ENCODE measurements around the gene SHANK2.

GRCh38 chr11:71255323-71255722, 2.9 kb upstream of the SHANK2 start:
- TF ChIP-seq CTCF (IDR thresholded peaks at IDR 0.05) (no peak), POLR2A (IDR thresholded peaks at IDR 0.05; ENCODE audit: low read depth) (no peak)
